DND-41 (cell line): ENCODE measurements around the gene RUNX1.

ENCODE experiments used
- EZH2 ChIP-seq: IDR thresholded peaks from 3 replicates; pipeline ENCODE4 v1.6.1; 2012; ENCODE audit warnings: borderline replicate concordance, low read depth, mild to moderate bottlenecking, moderate library complexity, low read length, inconsistent platforms; ENCODE audit not compliant: severe bottlenecking
- TF ChIP-seq, protein P1 (sequence below): IDR thresholded peaks from 2 replicates; pipeline ENCODE4 v1.5.1; 2012; ENCODE audit warnings: borderline replicate concordance, low read length, moderate library complexity, mild to moderate bottlenecking; ENCODE audit not compliant: poor library complexity, severe bottlenecking; ENCODE audit errors: extremely low read depth

DNA sequence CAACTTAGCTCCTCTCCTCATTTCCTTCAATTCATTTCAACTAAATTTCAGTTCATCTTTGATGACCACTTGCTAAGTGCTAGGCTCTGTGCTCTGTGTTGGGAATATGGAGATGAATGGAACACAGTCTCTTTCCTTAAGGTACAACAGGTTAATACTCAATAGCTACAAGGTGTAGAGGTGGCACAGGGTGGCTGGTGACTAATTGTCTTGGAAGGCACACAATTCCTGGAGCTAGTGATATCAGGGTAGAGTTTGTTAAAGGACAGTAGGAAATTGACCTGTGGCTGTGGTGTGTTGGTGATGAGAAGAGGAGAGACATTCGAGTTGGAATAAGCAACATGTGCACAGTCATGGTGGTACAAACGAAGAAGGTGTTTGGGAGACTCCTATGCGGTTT, 124.9 kb downstream of the RUNX1 start:
- TF ChIP-seq, protein P1, sequence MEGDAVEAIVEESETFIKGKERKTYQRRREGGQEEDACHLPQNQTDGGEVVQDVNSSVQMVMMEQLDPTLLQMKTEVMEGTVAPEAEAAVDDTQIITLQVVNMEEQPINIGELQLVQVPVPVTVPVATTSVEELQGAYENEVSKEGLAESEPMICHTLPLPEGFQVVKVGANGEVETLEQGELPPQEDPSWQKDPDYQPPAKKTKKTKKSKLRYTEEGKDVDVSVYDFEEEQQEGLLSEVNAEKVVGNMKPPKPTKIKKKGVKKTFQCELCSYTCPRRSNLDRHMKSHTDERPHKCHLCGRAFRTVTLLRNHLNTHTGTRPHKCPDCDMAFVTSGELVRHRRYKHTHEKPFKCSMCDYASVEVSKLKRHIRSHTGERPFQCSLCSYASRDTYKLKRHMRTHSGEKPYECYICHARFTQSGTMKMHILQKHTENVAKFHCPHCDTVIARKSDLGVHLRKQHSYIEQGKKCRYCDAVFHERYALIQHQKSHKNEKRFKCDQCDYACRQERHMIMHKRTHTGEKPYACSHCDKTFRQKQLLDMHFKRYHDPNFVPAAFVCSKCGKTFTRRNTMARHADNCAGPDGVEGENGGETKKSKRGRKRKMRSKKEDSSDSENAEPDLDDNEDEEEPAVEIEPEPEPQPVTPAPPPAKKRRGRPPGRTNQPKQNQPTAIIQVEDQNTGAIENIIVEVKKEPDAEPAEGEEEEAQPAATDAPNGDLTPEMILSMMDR, result no peak
- TF ChIP-seq EZH2, result no peak
